GM19324 (cell line): ENCODE results near the gene PTPRT.

Experiments
- ATAC-seq: cut with Tn5 transposase; IDR thresholded peaks from one replicate; pipeline ENCODE4 v1.9.1; 2021; ENCODE audit warnings: mild to moderate bottlenecking, moderate library complexity; ENCODE audit not compliant: unreplicated experiment, low FRiP score

The PTPRT gene

GRCh38 chr20:42043921-42044320 lies 1145.8 kb downstream of the PTPRT start:
- no peak for ATAC-seq

DNA sequence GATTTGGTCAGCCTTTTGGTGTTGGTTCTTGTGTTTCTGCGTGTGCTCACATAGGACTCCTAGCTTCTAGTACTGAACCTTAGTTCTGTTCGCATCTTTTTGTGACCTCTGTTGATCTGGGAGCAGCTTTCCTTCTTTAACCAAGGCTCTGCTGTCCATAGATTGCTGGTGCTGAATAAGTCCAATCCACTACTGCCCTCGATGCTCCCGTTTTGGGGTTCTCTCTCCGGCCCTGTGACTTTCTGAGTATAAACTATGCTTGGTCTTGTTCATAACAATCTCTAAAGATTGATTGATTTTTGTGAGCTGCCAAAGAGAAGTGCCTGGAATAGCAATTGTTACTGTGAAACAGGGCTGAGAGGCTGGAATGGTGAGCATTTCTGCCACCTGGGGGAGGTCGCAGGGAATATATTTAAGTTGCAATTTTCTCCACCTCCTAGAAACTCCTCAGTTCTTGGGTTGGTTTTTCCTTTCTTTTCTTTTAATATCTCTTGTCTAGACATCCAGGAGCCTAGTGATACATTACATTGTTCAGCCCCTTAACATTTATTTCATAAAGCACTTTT lies 1148.6 kb downstream of the PTPRT start:
- no peak for ATAC-seq

GRCh38 chr20:42027746-42028268 lies 1161.9 kb downstream of the PTPRT start:
- ATAC-seq, result no peak

GRCh38 chr20:42026599-42026998 lies 1163.1 kb downstream of the PTPRT start:
- ATAC-seq, result no peak

- ATAC-seq, result no peak
These were observed 1165.1 kb downstream of the PTPRT start for GRCh38 chr20:42024653-42025052.
